A549 (cell line): Measurements from ENCODE around the gene ZNG1A.

Experiments used
- CTCF ChIP-seq: fragments of >200 bp; sonication (Bioruptor Twin); formaldehyde crosslinking; IDR thresholded peaks from 3 replicates; pipeline ENCODE4 v1.5.1; 2016
- MAX ChIP-seq: IDR thresholded peaks from 2 replicates; pipeline ENCODE4 v1.6.1; 2012
- MYC ChIP-seq: IDR thresholded peaks from 2 replicates; pipeline ENCODE4 v1.6.1; 2012; ENCODE audit warnings: mild to moderate bottlenecking, inconsistent platforms, low read length, improper control_type of control experiment, borderline replicate concordance
- POLR2AphosphoS2 ChIP-seq: conservative IDR thresholded peaks from 2 replicates; pipeline ENCODE4 v1.6.1; 2012; ENCODE audit warnings: low read length, improper control_type of control experiment, inconsistent platforms

GRCh38 chr9:211557-211956 lies 32.7 kb upstream of the ZNG1A start:
- no peak for TF ChIP-seq MYC
- no peak for TF ChIP-seq POLR2AphosphoS2
- TF ChIP-seq CTCF = no peak
- no peak for TF ChIP-seq MAX
